Fibroblast of skin of scalp (primary cell): ENCODE data around the gene ASB7.
"Not testable (repeated sequence)": the region's sequence is repeated elsewhere in the genome, so short reads cannot be mapped to it uniquely, and the experiment has no call there.

Experiments used
- DNase-seq: peaks from one replicate; pipeline ENCODE4 v3.0.0-alpha.2; 2013

ASB7 gene

DNA sequence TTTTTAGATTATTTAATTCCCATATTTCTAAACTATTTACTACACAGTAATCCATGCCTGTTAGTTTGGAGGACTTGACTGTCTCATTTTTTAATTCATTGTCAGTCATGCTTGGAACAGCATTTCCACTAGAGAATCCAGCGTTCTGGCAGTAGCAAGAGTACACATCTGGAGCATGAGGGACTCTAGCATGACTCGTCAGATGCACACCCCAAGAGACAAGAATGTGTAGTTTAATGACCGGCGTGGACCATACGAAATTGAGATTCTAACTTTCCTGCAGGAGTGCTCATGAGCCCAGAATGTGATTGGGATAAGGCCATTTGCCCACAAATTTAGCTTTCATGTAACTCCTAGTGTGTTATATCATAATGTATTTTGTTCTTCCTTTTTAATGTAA, 48.9 kb downstream of the ASB7 start:
- DNase-seq, result peak; percentile 29

GRCh38 chr15:100652116-100652515, 49.7 kb downstream of the ASB7 start:
- DNase-seq, result no peak

- DNase-seq, result no peak
Observed at GRCh38 chr15:100653608-100654007, 51.2 kb downstream of the ASB7 start.

- no peak for DNase-seq
Observed at GRCh38 chr15:100658895-100659294, 56.5 kb downstream of the ASB7 start.

- no peak for DNase-seq
Observed at GRCh38 chr15:100661156-100661555, 58.8 kb downstream of the ASB7 start.

DNA sequence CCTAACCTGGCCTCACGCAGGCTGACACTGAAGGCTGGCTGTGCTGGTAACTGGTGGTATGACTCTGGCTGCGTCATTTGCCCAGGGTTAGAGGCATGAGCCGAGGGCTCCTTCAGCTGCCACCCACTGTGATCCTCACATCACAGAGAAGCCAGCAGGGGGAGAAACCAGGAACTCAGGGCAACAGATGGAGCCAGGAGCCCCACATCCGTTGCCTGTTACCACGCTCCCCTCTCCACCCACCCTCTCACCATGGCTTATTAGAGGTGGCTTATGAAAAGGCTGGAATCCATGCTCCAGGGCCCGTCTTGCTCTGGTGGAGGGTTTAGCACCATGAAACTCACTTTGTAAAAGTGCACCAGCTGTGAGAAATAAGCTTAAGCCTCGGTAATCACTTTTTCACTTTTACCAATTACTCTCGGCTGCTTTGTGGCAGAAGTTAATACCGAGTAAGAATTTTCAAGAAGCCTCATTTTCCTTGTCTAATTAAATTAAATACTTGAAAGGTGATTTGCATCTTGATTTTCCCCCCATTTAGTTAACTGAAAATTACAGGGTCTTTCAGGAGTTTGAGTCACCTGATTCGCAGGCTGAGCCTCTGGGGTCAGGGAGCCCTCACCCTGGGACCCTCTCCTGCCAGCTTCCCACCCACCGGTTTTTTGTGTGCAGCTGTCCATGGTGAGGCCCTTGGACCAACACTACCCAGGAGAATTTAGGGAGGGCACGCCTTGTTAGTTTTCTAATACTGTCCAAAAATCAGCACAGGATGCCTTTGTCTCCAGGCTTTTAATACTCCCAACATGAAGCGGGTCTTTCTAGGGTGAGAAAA, 60.9 kb downstream of the ASB7 start:
- DNase-seq, result peak; percentile 50

DNA sequence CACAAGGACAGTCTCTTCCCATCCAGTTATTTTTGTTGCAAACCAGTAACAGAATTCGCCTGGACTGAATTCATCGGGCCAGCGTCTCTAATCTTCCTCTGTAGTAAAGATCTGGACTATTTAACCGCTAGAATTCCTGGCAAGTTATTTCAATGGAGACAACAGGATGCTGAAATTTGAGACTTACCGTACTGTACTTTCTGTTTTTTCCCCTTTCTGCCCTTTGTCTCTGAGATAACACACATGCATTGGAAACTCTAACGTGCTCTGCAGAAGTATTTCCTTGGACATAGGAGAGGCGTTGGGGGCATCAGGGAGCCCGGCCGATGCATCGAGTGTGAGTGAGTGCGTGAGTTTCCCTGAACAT, 61.5 kb downstream of the ASB7 start:
- DNase-seq, result no peak

GRCh38 chr15:100665570-100665969, 63.2 kb downstream of the ASB7 start:
- peak; percentile 72 for DNase-seq

GRCh38 chr15:100667405-100668347, 65.3 kb downstream of the ASB7 start:
- peak; percentile 46 for DNase-seq

- DNase-seq, result no peak
Observed at GRCh38 chr15:100668348-100668745, 66.0 kb downstream of the ASB7 start.

DNA sequence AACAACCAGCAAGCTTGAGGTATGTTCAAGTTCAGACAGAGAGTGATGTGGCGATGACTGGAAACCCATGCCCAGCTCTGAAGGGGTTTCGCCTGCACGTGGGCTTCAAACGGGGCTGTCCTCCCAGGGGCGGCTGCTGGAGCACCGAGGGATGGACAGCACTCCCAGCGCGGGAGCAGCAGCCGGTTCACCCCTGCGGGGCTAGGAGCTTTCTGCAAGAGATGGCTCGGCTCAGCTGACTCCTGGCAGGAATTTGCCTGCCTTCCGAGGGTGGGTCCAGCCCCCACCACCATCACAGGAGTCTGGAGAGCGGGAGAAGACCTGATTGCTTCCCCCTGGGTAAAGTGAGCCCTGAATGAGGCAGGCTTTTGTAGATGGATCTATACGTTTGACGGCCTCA, 66.9 kb downstream of the ASB7 start:
- no peak for DNase-seq

DNA sequence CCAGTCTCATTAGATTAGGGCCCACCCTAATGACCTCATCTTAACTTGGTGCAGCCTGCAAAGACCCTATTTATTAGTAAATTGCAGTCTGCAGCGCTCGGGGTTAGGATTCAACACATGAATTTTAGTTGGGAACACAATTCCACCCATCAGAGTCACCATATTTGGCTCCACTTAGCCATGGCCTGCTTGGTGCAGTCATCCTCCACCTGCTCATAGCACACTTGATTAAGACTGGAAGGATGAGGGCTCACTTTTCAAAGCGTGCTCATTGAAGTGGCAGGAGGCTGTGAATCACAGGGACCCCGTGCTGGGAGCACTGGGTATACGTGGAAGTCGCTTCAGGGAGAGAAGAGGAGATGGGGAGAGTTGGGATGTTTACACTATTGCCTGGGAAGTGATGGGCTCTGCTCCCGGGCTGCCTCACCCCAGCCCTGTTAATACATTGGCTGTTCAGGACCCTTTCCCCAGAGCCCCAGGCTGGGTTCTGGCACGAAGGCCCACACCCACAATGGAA, 68.2 kb downstream of the ASB7 start:
- DNase-seq, result no peak

DNA sequence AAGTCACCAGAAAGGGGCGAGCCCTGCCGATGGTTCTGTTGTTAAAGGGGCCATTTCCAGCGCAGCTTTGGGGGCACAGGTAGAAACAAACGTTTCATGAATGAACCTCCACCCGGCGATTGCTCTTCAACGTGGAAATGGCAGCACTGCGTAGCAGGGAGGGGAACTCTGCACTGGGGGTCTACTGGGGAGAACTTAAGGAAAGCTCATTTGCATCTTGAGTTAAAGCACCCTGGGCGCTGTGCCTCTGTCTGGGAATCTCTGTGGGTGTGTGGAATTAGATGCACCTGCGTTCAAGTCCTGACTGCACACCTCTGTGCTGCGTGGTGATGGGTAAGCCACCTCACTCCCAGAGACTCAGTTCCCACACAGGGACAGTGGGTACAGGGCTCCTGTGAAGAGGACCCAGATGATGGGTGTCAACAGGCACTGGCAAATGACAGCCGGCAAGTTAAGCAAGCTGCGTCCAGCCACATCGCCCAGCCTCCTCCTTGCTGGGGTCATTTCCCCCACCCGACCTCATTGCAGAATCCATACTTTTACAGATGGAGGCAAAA, 68.8 kb downstream of the ASB7 start:
- DNase-seq, result no peak

DNA sequence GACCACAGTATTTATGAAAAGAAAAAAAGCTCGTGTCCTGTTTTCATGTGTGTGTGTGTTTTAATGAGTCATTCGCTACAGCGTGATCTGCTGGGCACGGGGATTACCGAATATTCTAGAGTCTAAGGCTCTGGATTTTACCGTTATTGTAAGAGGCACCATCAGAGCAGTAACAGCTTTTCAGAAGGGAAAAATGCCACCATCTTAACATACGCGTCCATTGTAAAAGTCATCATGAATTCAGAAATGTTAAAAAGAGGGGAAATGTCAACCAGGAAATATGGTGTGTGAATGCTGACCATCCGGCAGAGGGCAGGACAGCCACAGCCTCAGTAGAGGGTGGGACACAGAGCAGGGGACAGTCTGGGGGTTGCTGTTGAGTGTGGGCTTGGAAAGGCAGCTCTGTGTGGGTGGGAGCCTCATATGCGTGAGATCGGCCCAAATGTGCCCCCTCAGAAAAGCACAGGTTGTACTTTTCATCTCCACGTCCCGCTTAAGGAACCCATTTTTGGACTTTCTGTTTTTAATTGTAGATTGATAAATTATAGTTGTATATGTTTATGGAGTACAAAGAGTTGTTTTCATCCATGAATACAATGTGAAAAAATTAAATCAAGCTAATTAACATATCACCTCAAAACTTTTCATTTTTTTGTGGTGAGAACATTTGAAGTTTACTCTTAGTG, 69.6 kb downstream of the ASB7 start:
- DNase-seq, result peak; percentile 56

DNA sequence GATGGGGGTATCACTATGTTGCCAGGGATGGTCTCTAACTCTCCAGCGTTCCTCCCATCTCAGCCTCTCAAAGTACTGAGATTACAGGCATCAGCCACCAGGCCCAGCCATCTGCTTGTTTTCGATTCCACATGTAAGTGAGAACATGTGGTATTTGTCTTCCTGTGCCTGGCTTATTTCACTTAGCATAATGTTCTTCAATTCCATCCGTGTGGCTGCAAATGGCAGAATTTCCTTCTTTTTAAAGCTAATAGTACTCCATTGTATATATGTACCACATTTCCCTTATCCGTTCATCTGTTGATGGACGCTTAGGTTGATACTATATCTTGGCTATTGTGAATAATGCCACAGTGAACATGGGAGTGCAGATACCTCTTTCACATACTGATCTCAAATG, 70.6 kb downstream of the ASB7 start:
- no peak for DNase-seq

DNA sequence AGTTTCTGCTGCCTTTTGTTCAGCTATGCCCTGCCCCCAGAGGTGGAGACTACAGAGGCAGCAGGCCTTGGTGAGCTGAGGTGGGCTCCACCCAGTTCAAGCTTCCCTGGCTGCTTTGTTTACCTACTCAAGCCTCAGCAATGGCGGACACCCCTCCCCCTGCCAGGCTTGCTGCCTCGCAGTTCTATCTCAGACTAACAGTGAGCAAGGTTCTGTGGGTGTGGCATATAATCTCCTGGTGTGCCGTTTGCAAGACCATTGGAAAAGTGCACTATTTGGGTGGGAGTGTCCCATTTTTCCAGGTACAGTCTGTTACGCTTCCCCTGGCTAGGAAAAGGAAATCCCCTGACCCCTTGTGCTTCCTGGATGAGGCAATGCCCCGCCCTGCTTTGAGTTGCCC, 76.8 kb downstream of the ASB7 start:
- not testable (repeated sequence) for DNase-seq

GRCh38 chr15:100680726-100681125, 78.3 kb downstream of the ASB7 start:
- no peak for DNase-seq

DNA sequence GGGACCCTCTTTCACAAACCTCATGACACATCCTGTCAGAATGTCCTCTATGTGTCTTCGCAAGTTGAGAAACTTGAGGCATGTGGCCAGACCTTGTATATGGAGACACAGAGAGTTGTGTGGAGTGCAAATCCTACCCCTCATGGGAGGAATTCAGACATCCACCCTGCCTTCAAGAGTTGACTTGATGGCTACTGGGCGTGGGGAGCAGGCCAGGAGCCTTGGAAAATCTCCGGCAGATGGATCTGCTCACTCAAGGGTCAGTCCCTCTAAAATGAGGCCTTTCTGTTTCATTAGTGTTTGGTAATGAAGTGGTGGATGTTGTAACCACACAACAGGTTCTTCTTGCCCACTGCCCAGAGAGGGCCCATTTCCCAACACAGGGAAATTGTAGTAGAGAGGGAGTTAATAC, 79.0 kb downstream of the ASB7 start:
- DNase-seq, result no peak

- no peak for DNase-seq
Observed at GRCh38 chr15:100682468-100682867, 80.1 kb downstream of the ASB7 start.

DNA sequence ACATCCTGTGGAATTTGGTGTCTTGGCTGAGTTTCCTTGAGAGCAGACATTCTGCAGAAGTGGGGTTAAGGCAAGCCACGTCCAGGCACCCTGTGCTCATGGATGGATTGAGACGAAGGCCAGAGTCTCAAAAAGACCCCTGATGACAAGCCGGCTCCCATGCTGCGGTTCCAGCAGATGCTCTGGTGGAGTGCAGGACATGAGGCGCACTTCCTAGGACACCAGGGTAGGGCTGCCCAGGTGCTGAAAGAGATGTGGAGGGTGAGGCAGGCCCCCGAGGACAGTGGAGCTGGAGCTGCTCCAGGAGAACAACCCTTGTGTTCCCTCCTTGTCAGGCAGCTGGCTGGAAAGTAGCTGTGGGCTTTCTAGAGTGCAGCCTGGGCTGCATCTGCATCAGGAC, 81.0 kb downstream of the ASB7 start:
- no peak for DNase-seq

DNA sequence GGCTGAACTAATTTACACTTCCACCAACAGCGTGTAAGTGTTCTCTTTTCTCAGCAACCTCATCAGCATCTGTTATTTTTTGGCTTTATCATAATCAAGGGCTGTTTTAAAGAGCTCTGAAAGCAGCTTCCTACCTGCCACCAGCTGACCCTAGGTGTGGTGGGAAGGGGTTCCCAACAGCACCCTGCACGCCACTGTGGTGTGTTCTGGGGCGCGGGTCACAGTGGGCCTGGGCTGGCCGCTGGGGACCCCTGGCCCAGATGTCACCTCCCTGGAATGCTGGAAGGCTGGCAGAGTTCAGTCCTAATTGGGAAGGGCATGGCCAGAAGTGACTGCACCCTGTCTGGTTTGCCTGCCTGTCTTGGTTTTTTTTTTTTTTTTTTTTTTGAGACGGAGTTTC, 82.2 kb downstream of the ASB7 start:
- no peak for DNase-seq

GRCh38 chr15:100686021-100686724, 83.8 kb downstream of the ASB7 start:
- DNase-seq, result peak; percentile 33
